GM19238 (cell line): ENCODE measurements around the gene P2RY11.

Source experiments
- DNase-seq: peaks from one replicate; pipeline ENCODE4 v3.0.0; 2011; ENCODE audit warnings: low spot score; ENCODE audit not compliant: insufficient read length

P2RY11 gene

GRCh38 chr19:10138879-10139795 is 27.6 kb downstream of the P2RY11 start:
- DNase-seq: no peak

- no peak for DNase-seq
These were observed 28.5 kb downstream of the P2RY11 start for GRCh38 chr19:10139952-10140351.

- no peak for DNase-seq
These were observed 30.0 kb downstream of the P2RY11 start for GRCh38 chr19:10141479-10141878.

GRCh38 chr19:10141973-10142372 is 30.5 kb downstream of the P2RY11 start:
- DNase-seq: no peak

- DNase-seq: no peak
These were observed 31.3 kb downstream of the P2RY11 start for GRCh38 chr19:10142701-10143375.

- DNase-seq: no peak
These were observed 32.2 kb downstream of the P2RY11 start for GRCh38 chr19:10143681-10144080.

- no peak for DNase-seq
These were observed 32.9 kb downstream of the P2RY11 start for GRCh38 chr19:10144361-10144760.

- no peak for DNase-seq
These were observed 33.5 kb downstream of the P2RY11 start for GRCh38 chr19:10145031-10145430.

- DNase-seq: no peak
These were observed 34.6 kb downstream of the P2RY11 start for GRCh38 chr19:10146142-10146541.

GRCh38 chr19:10149427-10149826 is 37.9 kb downstream of the P2RY11 start:
- DNase-seq: no peak

- no peak for DNase-seq
These were observed 40.0 kb downstream of the P2RY11 start for GRCh38 chr19:10151521-10151920.

- DNase-seq: no peak
These were observed 40.6 kb downstream of the P2RY11 start for GRCh38 chr19:10152100-10152499.

GRCh38 chr19:10155839-10156238 is 44.3 kb downstream of the P2RY11 start:
- DNase-seq: no peak

GRCh38 chr19:10158071-10158470 is 46.6 kb downstream of the P2RY11 start:
- DNase-seq: no peak

GRCh38 chr19:10158485-10158884 is 47.0 kb downstream of the P2RY11 start:
- DNase-seq: no peak

- no peak for DNase-seq
These were observed 48.1 kb downstream of the P2RY11 start for GRCh38 chr19:10159610-10160009.

GRCh38 chr19:10163536-10163935 is 52.0 kb downstream of the P2RY11 start:
- DNase-seq: no peak
